ENCODE results near the gene ZNF341.

ZNF341 gene

GRCh38 chr20:33840160-33840559, 108.4 kb downstream of the ZNF341 start:
- Histone ChIP-seq H3K4me1 (ENCODE audit: control insufficient read depth in 1 of 2, insufficient read depth in 1 of 2, low read depth in 1 of 2, low read length in 1 of 2) (peaks cover 70 to 78% of the 10 kb centered on the region in 2 experiments), H3K9me3 (no peaks in the 10 kb centered on the region), H3K4me3 (ENCODE audit: low read depth in 1 of 2, low read length in 1 of 2) (no peak overlapping the region), H3K36me3 (peaks cover 5% of the 10 kb centered on the region), H3K27me3 (no peaks in the 10 kb centered on the region), H3K27ac (peak overlapping the region; percentile 30)
- TF ChIP-seq CTCF (IDR thresholded peaks at IDR 0.05) = no peak

GRCh38 chr20:33840759-33841435, 109.1 kb downstream of the ZNF341 start:
- TF ChIP-seq CTCF (IDR thresholded peaks at IDR 0.05) = no peak
- Histone ChIP-seq H3K9me3 (no peaks in the 10 kb centered on the region), H3K27ac (peak overlapping the region; percentile 73), H3K4me3 (ENCODE audit: low read depth in 1 of 2, low read length in 1 of 2) (no peak overlapping the region), H3K4me1 (ENCODE audit: control insufficient read depth in 1 of 2, insufficient read depth in 1 of 2, low read depth in 1 of 2, low read length in 1 of 2) (peaks cover 75 to 82% of the 10 kb centered on the region in 2 experiments), H3K36me3 (peaks cover 5% of the 10 kb centered on the region), H3K27me3 (no peaks in the 10 kb centered on the region)

GRCh38 chr20:33841436-33841799, 109.6 kb downstream of the ZNF341 start:
- H3K9me3 ChIP-seq = no peaks in the 10 kb centered on the region
- H3K4me3 ChIP-seq (ENCODE audit: low read depth in 1 of 2, low read length in 1 of 2) = no peak overlapping the region
- H3K4me1 ChIP-seq (ENCODE audit: control insufficient read depth in 1 of 2, insufficient read depth in 1 of 2, low read depth in 1 of 2, low read length in 1 of 2) = peaks cover 80 to 82% of the 10 kb centered on the region in 2 experiments
- no peak for TF ChIP-seq CTCF (IDR thresholded peaks at IDR 0.05)
- peak overlapping the region; percentile 73 for H3K27ac ChIP-seq
- no peaks in the 10 kb centered on the region for H3K27me3 ChIP-seq
- H3K36me3 ChIP-seq = peaks cover 5% of the 10 kb centered on the region

All from neutrophil (primary cell).